Measurements from ENCODE around the gene MPHOSPH10.

DNA sequence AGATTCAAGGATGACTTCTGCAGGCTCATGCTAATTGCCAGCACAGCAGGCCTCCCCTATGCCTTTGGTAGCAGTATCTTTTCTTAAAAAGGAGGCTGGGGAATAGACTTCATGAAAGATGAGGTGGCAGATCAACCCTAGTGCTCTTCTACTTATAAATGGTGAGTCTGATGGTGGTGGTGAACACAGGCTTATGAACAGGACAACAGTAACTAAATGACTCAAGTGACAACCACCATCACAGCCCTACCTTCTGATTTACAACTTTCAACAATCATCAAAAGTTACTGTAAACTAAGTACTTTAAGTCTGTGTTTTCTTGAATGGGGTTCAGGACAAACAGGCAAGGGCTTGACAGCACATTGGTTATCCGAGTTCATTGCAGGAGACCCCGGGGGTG, 57.2 kb downstream of the MPHOSPH10 start:
- TF ChIP-seq, protein P1, sequence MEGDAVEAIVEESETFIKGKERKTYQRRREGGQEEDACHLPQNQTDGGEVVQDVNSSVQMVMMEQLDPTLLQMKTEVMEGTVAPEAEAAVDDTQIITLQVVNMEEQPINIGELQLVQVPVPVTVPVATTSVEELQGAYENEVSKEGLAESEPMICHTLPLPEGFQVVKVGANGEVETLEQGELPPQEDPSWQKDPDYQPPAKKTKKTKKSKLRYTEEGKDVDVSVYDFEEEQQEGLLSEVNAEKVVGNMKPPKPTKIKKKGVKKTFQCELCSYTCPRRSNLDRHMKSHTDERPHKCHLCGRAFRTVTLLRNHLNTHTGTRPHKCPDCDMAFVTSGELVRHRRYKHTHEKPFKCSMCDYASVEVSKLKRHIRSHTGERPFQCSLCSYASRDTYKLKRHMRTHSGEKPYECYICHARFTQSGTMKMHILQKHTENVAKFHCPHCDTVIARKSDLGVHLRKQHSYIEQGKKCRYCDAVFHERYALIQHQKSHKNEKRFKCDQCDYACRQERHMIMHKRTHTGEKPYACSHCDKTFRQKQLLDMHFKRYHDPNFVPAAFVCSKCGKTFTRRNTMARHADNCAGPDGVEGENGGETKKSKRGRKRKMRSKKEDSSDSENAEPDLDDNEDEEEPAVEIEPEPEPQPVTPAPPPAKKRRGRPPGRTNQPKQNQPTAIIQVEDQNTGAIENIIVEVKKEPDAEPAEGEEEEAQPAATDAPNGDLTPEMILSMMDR (IDR thresholded peaks at IDR 0.05), result no peak
- TF ChIP-seq EP300 (IDR thresholded peaks at IDR 0.05), result no peak
